SK-N-SH (cell line): ENCODE data around the gene TRAM2. TPM values are rescaled to one million over a fixed set of nuclear protein-coding genes. Genes with fewer than 3 reads are reported as not detected.
A peak's percentile ranks its signal among the peaks of the same experiment; 100 is the strongest.

Experiments
- CTCF ChIA-PET: fragments of 300-600, 350-600 bp; formaldehyde crosslinking; extraction: SDS; loops from one replicate; lab custom pipeline; 2021; lab: Yijun Ruan, JAX
- POLR2A ChIA-PET: fragments of 350-600 bp; sonication (Branson Sonifier 250); formaldehyde crosslinking; extraction: SDS; loops from one replicate; lab custom pipeline; 2020; ENCODE audit warnings: antibody characterized with exemption, inconsistent platforms; lab: Yijun Ruan, JAX
- DNase-seq: peaks from one replicate; pipeline ENCODE4 v3.0.0; 2012
- H2AFZ ChIP-seq: fragments of 200-600 bp; sonication (generic); 2 replicates; pipeline ENCODE4 v1.8.1; 2016; ENCODE audit warnings: antibody characterized with exemption, mild to moderate bottlenecking, low read depth
- H3F3A ChIP-seq: fragments of 200-600 bp; sonication (generic); replicated peaks from 2 replicates; pipeline ENCODE3; 2016; ENCODE audit warnings: antibody characterized with exemption, mild to moderate bottlenecking; ENCODE audit not compliant: insufficient read depth
- H3K27ac ChIP-seq, 2 experiments: fragments of 200-500 bp in 1 of 2; fragments of 200-600 bp in 1 of 2; sonication (Bioruptor generic) in 1 of 2; sonication (generic), shearing (Covaris generic) in 1 of 2; 2 replicates each; pipeline versions ENCODE4 v1.5.1 to v1.6.1; 2014 to 2016; ENCODE audit warnings: low read depth in 2 of 2, inconsistent platforms in 1 of 2, low read length in 1 of 2, mild to moderate bottlenecking in 1 of 2, mixed read lengths in 1 of 2
- H3K27me3 ChIP-seq: fragments of 200-600 bp; sonication (generic), shearing (Covaris generic); 2 replicates; pipeline ENCODE4 v1.6.1; 2016; ENCODE audit warnings: mixed run types; ENCODE audit not compliant: insufficient read depth
- H3K36me3 ChIP-seq, 2 experiments: fragments of 200-500 bp in 1 of 2; fragments of 200-600 bp in 1 of 2; sonication (Bioruptor generic) in 1 of 2; sonication (generic) in 1 of 2; replicated peaks in 1 of 2; 2 replicates each; pipeline versions ENCODE3 to v1.5.1; 2014 to 2016; ENCODE audit warnings: low read length in 1 of 2, mild to moderate bottlenecking in 1 of 2; ENCODE audit not compliant: insufficient read depth in 2 of 2, control insufficient read depth in 1 of 2
- H3K4me1 ChIP-seq, 2 experiments: fragments of 200-500 bp in 1 of 2; fragments of 200-600 bp in 1 of 2; sonication (Bioruptor generic) in 1 of 2; sonication (generic), shearing (Covaris generic) in 1 of 2; 2 replicates each; pipeline versions ENCODE4 v1.5.1 to v1.6.1; 2014 to 2016; ENCODE audit warnings: low read depth in 1 of 2, low read length in 1 of 2, mixed run types in 1 of 2; ENCODE audit not compliant: insufficient read depth in 2 of 2, control insufficient read depth in 1 of 2
- H3K4me2 ChIP-seq: fragments of 200-600 bp; sonication (generic), shearing (Covaris generic); 2 replicates; pipeline ENCODE4 v1.6.1; 2017; ENCODE audit warnings: mixed run types
- H3K4me3 ChIP-seq, 2 experiments: fragments of 200-500 bp in 1 of 2; fragments of 200-600 bp in 1 of 2; sonication (Bioruptor generic) in 1 of 2; sonication (generic), shearing (Covaris generic) in 1 of 2; 2 replicates each; pipeline versions ENCODE4 v1.5.1 to v1.8.1; 2014 to 2016; ENCODE audit warnings: low read depth in 2 of 2, inconsistent platforms in 1 of 2, low read length in 1 of 2, mild to moderate bottlenecking in 1 of 2, mixed read lengths in 1 of 2, moderate library complexity in 1 of 2
- H3K79me2 ChIP-seq: fragments of 200-600 bp; sonication (generic); 2 replicates; pipeline ENCODE4 v1.8.1; 2017; ENCODE audit warnings: mild to moderate bottlenecking; ENCODE audit not compliant: insufficient read depth
- H3K9ac ChIP-seq: fragments of 200-600 bp; sonication (generic); 2 replicates; pipeline ENCODE4 v1.6.1; 2017; ENCODE audit warnings: mixed run types
- H3K9me2 ChIP-seq: fragments of 200-600 bp; sonication (generic); 2 replicates; pipeline ENCODE4 v1.6.1; 2017; ENCODE audit warnings: mixed run types
- H3K9me3 ChIP-seq: fragments of 200-600 bp; sonication (generic); 2 replicates; pipeline ENCODE4 v1.6.1; 2017; ENCODE audit warnings: mixed run types, mild to moderate bottlenecking, moderate library complexity
- H4K20me1 ChIP-seq: fragments of 200-600 bp; sonication (generic); 2 replicates; pipeline ENCODE4 v1.6.1; 2017; ENCODE audit warnings: mild to moderate bottlenecking, mixed run types; ENCODE audit not compliant: insufficient read depth
- CTCF ChIP-seq: fragments of 200-600 bp; sonication (generic); IDR thresholded peaks from 2 replicates; pipeline ENCODE4 v1.6.1; 2017; ENCODE audit warnings: antibody characterized with exemption, mild to moderate bottlenecking, moderate library complexity
- FOSL2 ChIP-seq: IDR thresholded peaks from 2 replicates; pipeline ENCODE4 v1.4.0; 2012; ENCODE audit warnings: low read depth, mild to moderate bottlenecking, moderate library complexity, borderline replicate concordance
- MXI1 ChIP-seq: IDR thresholded peaks from 2 replicates; pipeline ENCODE4 v1.6.1; 2012; ENCODE audit warnings: mild to moderate bottlenecking, low read depth, low read length, improper control_type of control experiment
- NFIC ChIP-seq: IDR thresholded peaks from 2 replicates; pipeline ENCODE4 v1.4.0; 2012; ENCODE audit warnings: borderline replicate concordance
- POLR2AphosphoS5 ChIP-seq: IDR thresholded peaks from 2 replicates; pipeline ENCODE4 v1.6.1; 2012; ENCODE audit warnings: low read depth, low read length
- WGBS: methylation state at CpG from one replicate; pipeline ENCODE4 v1.1.6; 2017; ENCODE audit warnings: low lambda C conversion rate; 5-methylcytosine and 5-hydroxymethylcytosine counted together
- polyA plus RNA-seq, 3 experiments: library from polyadenylated mRNA; depleted of rRNA; stranded (reverse); fragments of >200 nt; gene quantifications; 2 replicates each; pipeline ENCODE4 v1.2.3, GENCODE V29; 2012
- TF ChIP-seq, protein P1 (sequence below): IDR thresholded peaks from 2 replicates; pipeline ENCODE4; 2012

The TRAM2 gene
- polyA plus RNA-seq, 1 of the 3 experiments (the other 2 are of a cell fraction), result 26.4 TPM

- H3K4me1 ChIP-seq, result peaks cover 17 to 36% of the 10 kb centered on the region in 2 experiments
- no peaks in the 10 kb centered on the region for H4K20me1 ChIP-seq
- H3K9me2 ChIP-seq, result no peaks in the 10 kb centered on the region
- no peak overlapping the region for H3K4me3 ChIP-seq
- H3K27me3 ChIP-seq, result no peaks in the 10 kb centered on the region
- peaks cover 8% of the 10 kb centered on the region for H3F3A ChIP-seq
- H3K9me3 ChIP-seq, result 0 out of 2 replicates have a peak, but pooled peaks cover 6% of the 10 kb centered on the region
- no peak overlapping the region; the same call in 1 of the 2 replicates for H3K9ac ChIP-seq
- H3K4me2 ChIP-seq, result no peak overlapping the region
- no peak overlapping the region for H2AFZ ChIP-seq
- POLR2A ChIA-PET, result interaction anchor here (1.1 to 1.4 kb wide), 3 partner anchors 16 to 192 kb away, joined by 3 to 4 read pairs (median 3); no protein-coding TSS in a partner anchor
- H3K79me2 ChIP-seq, result no peaks in the 10 kb centered on the region
- no peak for DNase-seq
- no peak for TF ChIP-seq MXI1
- TF ChIP-seq CTCF, result no peak
- TF ChIP-seq, protein P1, sequence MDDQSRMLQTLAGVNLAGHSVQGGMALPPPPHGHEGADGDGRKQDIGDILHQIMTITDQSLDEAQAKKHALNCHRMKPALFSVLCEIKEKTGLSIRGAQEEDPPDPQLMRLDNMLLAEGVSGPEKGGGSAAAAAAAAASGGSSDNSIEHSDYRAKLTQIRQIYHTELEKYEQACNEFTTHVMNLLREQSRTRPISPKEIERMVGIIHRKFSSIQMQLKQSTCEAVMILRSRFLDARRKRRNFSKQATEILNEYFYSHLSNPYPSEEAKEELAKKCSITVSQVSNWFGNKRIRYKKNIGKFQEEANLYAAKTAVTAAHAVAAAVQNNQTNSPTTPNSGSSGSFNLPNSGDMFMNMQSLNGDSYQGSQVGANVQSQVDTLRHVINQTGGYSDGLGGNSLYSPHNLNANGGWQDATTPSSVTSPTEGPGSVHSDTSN, result no peak
- TF ChIP-seq FOSL2, result no peak
- no peak for TF ChIP-seq POLR2AphosphoS5
- 69% methylated on average over 1 of the region's 1 CpG for WGBS
- no peaks in the 10 kb centered on the region for H3K36me3 ChIP-seq
- CTCF ChIA-PET, result interaction anchor here (1.1 to 2.4 kb wide), 6 partner anchors 8 to 51 kb away, joined by 3 to 8 read pairs (median 4); no protein-coding TSS in a partner anchor
- H3K27ac ChIP-seq, result peak overlapping the region; percentile 72 to 98
Observed at GRCh38 chr6:52611833-52612232, 35.0 kb upstream of the TRAM2 start.

GRCh38 chr6:52610745-52611355, 34.0 kb upstream of the TRAM2 start:
- no peak overlapping the region for H3K4me3 ChIP-seq
- H2AFZ ChIP-seq, result no peak overlapping the region; the same call in 1 of the 2 replicates
- peaks cover 2% of the 10 kb centered on the region for H3F3A ChIP-seq
- no peaks in the 10 kb centered on the region for H3K27me3 ChIP-seq
- no peaks in the 10 kb centered on the region for H4K20me1 ChIP-seq
- TF ChIP-seq FOSL2, result peak; percentile 17; the same call in 1 of the 2 replicates
- no peak for TF ChIP-seq NFIC
- TF ChIP-seq, all 33 proteins: peak for 1
- Histone ChIP-seq H3K79me2 (no peaks in the 10 kb centered on the region), H3K9ac (no peak overlapping the region), H3K9me2 (no peaks in the 10 kb centered on the region), H3K4me1 (peaks cover 14 to 39% of the 10 kb centered on the region in 2 experiments), H3K36me3 (no peaks in the 10 kb centered on the region), H3K27ac (peak overlapping the region; percentile 72 to 98), H3K4me2 (0 out of 2 replicates have a peak overlapping the region, but pooled peaks have one; percentile 13), H3K9me3 (0 out of 2 replicates have a peak, but pooled peaks cover 6% of the 10 kb centered on the region)
- ChIA-PET CTCF (no interaction called here), POLR2A (no interaction called here)
- no peak for DNase-seq
- WGBS, result 68% methylated on average over 5 of the region's 5 CpGs
